IMR-90 (cell line): Measurements from ENCODE around the gene TLCD4.

Experiments
- BHLHE40 ChIP-seq: fragments of 150-350 bp; IDR thresholded peaks from 2 replicates; pipeline ENCODE4 v1.6.1; 2016; ENCODE audit warnings: mild to moderate bottlenecking, low read depth, low read length
- CEBPB ChIP-seq: IDR thresholded peaks from 2 replicates; pipeline ENCODE4 v1.6.1; 2012; ENCODE audit warnings: low read depth, low read length, improper control_type of control experiment
- CHD1 ChIP-seq: IDR thresholded peaks from 2 replicates; pipeline ENCODE4 v1.6.1; 2012; ENCODE audit warnings: low read depth, low read length, improper control_type of control experiment
- CTCF ChIP-seq: conservative IDR thresholded peaks from 2 replicates; pipeline ENCODE4 v1.5.1; 2012; ENCODE audit warnings: mild to moderate bottlenecking, low read depth, low read length, improper control_type of control experiment
- ELK1 ChIP-seq: fragments of 150-350 bp; IDR thresholded peaks from 2 replicates; pipeline ENCODE4 v1.6.1; 2016; ENCODE audit warnings: low read depth, mild to moderate bottlenecking, low read length, moderate library complexity, borderline replicate concordance
- FOS ChIP-seq: fragments of 150-350 bp; IDR thresholded peaks from 2 replicates; pipeline ENCODE4 v1.6.1; 2016; ENCODE audit warnings: low read depth, low read length
- MXI1 ChIP-seq: IDR thresholded peaks from 2 replicates; pipeline ENCODE4 v1.6.1; 2012; ENCODE audit warnings: low read depth, mild to moderate bottlenecking, low read length, moderate library complexity, borderline replicate concordance
- POLR2A ChIP-seq: IDR thresholded peaks from 2 replicates; pipeline ENCODE4 v1.6.1; 2012; ENCODE audit warnings: mild to moderate bottlenecking, low read depth, low read length
- RAD21 ChIP-seq: IDR thresholded peaks from 2 replicates; pipeline ENCODE4 v1.6.1; 2012; ENCODE audit warnings: low read length, improper control_type of control experiment
- RCOR1 ChIP-seq: IDR thresholded peaks from 2 replicates; pipeline ENCODE4 v1.6.1; 2012; ENCODE audit warnings: mild to moderate bottlenecking, low read length, improper control_type of control experiment; ENCODE audit not compliant: insufficient replicate concordance
- RFX5 ChIP-seq: IDR thresholded peaks from 2 replicates; pipeline ENCODE4 v1.8.0; 2012; ENCODE audit warnings: low read depth, mild to moderate bottlenecking, low read length, moderate library complexity
- USF2 ChIP-seq: fragments of 150-350 bp; IDR thresholded peaks from 2 replicates; pipeline ENCODE4 v1.6.1; 2017; ENCODE audit warnings: mild to moderate bottlenecking, antibody characterized with exemption, low read length, low read depth

- TF ChIP-seq CTCF (no peak), BHLHE40 (0 out of 2 replicates have a peak, but pooled peaks have one; percentile 19), ELK1 (0 out of 2 replicates have a peak, but pooled peaks have one; percentile 51), USF2 (no peak), POLR2A (peak; percentile 34; the same call in 1 of the 2 replicates), CEBPB (no peak), RAD21 (no peak; the same call in 1 of the 2 replicates), FOS (no peak), RFX5 (no peak), MXI1 (peak; percentile 84), RCOR1 (no peak), CHD1 (0 out of 2 replicates have a peak, but pooled peaks have one; percentile 63)
Measured at GRCh38 chr1:95072532-95073419, 44.4 kb upstream of the TLCD4 start, which contains the start of gene ALG14.
